Retinal pigment epithelial cell (primary cell): ENCODE measurements around the gene SUFU.

Experiments used
- DNase-seq: peaks from one replicate; pipeline ENCODE4 v3.0.0-alpha.2; 2010; ENCODE audit warnings: low read depth
- H3K4me3 ChIP-seq: 2 replicates; pipeline ENCODE4 v1.5.1; 2011; ENCODE audit warnings: mild to moderate bottlenecking, low read length, control low read depth, moderate library complexity
- TF ChIP-seq, protein P1 (sequence below): conservative IDR thresholded peaks from 2 replicates; pipeline ENCODE4 v1.5.1; 2011; ENCODE audit warnings: low read depth, low read length, control low read depth, inconsistent platforms

SUFU gene

DNA sequence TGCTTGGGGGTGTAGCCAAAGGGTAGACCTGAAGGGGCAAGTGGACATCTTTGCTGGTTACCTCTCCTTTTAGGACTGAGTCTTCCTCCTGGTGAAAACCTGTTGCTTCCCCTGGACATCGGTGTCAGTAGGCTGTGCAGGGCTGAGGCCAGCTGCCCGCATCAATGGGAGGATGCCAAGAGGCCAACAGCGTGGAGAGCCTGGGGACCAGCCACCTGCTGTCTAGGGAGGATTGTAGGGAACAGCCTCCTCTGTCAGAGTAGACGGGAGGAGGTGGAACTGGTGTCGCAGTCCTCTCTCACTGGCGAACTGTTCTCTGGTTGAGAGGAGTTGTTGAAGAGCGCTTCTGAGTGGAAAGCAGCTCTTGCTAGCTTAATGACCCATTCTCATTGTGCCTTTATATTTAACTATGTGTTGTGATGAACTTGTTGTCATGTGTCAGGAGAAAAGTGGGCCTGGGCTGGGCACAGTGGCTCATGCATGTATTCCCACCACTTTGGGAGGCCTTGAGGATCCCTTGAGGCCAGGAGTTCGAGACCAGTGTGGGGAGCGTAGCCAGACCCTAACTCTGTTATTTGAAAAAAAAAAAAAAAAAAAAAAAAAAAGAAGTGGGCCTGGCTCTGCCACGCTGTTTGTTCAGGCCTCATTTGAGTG, 1.8 kb downstream of the SUFU start:
- peak overlapping the region; percentile 98 for H3K4me3 ChIP-seq
- TF ChIP-seq, protein P1, sequence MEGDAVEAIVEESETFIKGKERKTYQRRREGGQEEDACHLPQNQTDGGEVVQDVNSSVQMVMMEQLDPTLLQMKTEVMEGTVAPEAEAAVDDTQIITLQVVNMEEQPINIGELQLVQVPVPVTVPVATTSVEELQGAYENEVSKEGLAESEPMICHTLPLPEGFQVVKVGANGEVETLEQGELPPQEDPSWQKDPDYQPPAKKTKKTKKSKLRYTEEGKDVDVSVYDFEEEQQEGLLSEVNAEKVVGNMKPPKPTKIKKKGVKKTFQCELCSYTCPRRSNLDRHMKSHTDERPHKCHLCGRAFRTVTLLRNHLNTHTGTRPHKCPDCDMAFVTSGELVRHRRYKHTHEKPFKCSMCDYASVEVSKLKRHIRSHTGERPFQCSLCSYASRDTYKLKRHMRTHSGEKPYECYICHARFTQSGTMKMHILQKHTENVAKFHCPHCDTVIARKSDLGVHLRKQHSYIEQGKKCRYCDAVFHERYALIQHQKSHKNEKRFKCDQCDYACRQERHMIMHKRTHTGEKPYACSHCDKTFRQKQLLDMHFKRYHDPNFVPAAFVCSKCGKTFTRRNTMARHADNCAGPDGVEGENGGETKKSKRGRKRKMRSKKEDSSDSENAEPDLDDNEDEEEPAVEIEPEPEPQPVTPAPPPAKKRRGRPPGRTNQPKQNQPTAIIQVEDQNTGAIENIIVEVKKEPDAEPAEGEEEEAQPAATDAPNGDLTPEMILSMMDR, result no peak
- DNase-seq, result no peak

DNA sequence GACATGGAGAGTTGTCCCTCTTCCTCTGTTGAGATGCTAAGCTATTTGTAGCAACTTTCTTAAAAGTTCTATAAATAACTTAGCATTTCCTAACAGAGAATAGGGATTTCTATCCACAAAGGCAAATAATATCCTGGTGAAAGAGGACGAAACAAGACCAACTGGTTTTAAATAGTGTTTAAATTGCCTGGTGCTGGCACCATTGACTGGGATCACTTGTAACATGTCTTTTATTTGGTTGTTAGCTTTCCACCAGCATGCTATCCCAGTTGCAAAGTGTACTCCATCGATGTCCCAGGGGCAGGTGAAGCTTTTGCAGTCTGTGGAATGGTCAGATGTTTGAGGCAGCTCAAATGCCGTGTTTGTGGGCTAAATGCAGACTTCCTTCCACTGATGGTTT, 3.7 kb downstream of the SUFU start:
- H3K4me3 ChIP-seq, result no peak overlapping the region
- DNase-seq, result no peak
- TF ChIP-seq, protein P1, result no peak

DNA sequence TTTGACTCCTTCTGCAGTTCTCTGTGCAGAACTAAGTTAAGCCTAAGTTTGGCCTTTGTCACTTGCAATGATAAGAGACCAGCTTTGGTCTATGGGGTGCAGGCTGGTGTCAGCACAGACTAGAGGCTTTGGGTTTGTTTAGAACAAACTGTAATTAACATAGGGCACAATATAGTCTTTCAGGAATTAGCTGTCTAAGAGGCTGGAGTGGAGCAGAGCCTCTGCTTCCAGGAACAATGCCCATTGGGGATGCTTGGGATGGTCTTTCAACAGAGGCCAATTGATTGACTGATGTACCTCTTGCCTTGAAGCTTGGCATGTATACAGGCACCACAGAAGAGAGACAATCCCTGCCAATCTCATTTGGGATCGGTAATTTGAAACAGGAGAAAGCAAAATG, 4.7 kb downstream of the SUFU start:
- H3K4me3 ChIP-seq, result no peak overlapping the region
- no peak for DNase-seq
- TF ChIP-seq, protein P1, result no peak

DNA sequence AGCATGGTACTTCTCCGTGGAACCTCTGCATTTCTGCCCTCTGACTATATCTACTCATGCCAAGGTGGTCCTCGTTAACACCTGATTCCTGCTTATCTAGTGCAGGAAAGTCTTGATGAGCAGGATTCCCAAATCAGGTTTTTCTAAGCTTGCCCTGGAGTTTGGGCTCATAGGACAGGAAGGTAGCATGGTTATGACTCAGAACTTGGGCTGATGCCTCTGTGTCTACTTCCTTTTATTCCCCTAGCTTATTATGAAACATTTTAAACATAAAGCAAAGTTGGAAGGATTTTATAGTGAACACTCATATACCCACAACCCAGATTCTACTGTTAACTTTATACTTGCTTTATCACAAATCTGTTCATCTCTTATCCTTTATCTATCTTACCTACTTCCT, 5.6 kb downstream of the SUFU start:
- no peak for DNase-seq
- TF ChIP-seq, protein P1, result no peak

DNA sequence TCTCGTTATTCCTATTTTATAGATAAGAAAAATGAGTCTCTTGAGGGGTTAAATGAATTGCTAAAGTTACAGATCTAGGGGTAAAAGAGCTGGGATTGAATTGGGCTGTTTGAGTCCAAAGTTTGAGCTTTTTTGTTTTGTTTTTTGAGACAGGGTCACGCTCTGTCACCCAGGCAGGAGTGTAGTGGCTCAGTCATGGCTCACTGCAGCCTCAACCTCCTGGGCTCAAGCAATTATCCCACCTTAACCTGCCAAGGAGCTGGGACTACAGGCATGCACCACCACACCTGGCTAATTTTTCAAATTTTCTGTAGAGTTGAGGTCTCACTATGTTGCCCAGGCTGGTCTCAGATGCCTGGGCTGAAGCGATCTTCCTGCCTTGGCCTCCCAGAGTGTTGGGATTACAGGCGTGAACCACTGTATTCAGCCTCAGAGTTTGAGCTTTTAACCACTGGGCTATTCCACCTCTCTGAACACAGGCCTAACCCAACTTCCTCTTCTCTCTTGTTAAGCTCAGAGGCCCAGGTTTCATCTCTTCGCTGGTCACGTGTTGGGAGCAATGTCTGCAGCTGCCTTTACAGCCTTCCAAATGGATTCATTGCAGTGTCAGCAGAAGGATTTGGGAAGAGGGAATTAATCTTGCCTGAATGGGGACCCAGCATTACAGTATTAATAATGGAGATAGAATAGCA, 8.0 kb downstream of the SUFU start:
- H3K4me3 ChIP-seq, result no peak overlapping the region
- DNase-seq, result no peak
- TF ChIP-seq, protein P1, result no peak

More for the DNA sequence above, 5.6 kb downstream of the SUFU start:
- no peak overlapping the region for H3K4me3 ChIP-seq

DNA sequence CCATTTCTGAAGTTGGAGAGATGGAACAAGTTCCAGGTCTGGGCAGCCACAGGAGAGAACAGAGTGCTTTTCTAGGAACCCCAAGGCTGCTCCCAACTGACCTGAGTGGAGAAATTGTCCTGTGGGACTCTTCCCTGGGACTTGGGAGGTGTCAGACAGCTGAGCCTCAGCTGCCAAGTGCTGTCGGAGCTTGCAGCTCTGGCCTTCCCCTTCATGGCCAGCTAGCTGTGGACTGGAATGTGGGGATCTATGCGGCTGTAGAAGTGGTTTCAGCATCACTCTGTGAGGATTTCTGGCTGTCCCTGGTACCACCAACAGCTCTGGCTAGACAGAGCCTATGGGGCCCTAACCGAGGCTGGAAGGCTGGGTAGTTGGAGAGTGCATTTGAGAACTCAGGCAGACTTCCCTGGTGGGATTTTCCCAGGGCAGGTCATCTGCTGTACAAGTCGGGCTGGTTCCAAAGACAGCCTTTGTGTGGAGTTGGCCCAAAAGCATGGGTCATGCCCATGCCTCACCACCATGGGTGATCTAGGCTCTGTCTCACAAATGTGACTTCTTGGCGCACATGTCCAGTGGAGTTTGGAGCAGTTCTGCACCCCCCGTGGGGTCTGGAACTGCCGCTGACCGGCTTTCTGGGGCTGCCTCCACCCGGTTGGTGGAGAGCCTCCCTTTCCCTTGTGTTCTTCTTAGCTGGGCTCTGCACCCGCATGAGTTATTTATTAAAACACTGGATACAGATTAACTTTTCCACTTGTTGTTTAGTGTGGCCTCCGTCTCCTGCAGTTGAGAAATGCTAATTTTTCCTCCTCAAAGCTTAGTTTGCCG, 10.9 kb downstream of the SUFU start:
- DNase-seq, result no peak
- TF ChIP-seq, protein P1, result no peak
- H3K4me3 ChIP-seq, result no peak overlapping the region
